Natural killer cell (primary cell): ENCODE data around the gene APRT. TPM values are rescaled to one million over a fixed set of nuclear protein-coding genes. Genes with fewer than 3 reads are reported as not detected.

ENCODE experiments used
- ATAC-seq, 3 donors: fragments of 150-1000 bp in 2 of 3; fragments of 200-7000 bp in 1 of 3; cut with Tn5 transposase; 1 replicate in 1 of 3; 2 replicates in 2 of 3; pipeline ENCODE4 v1.10.0; 2021; ENCODE audit warnings: mild to moderate bottlenecking in 2 of 3, moderate library complexity in 2 of 3
- DNase-seq, 2 donors: peaks; one replicate each; pipeline versions ENCODE4 v3.0.0 to v3.0.0-alpha.2; 2013 to 2021; ENCODE audit warnings: mixed read lengths in 1 of 2
- H3K27ac ChIP-seq: one replicate; pipeline ENCODE4 v1.5.1; 2013; ENCODE audit warnings: mild to moderate bottlenecking, low read length
- H3K27me3 ChIP-seq: one replicate; pipeline ENCODE4 v1.6.1; 2013; ENCODE audit warnings: low read length; ENCODE audit not compliant: control insufficient read depth, insufficient read depth
- H3K36me3 ChIP-seq: one replicate; pipeline ENCODE4 v1.6.1; 2013; ENCODE audit warnings: low read length; ENCODE audit not compliant: control insufficient read depth, insufficient read depth
- H3K4me1 ChIP-seq: one replicate; pipeline ENCODE4 v1.6.1; 2013; ENCODE audit warnings: low read length; ENCODE audit not compliant: control insufficient read depth, insufficient read depth
- H3K4me3 ChIP-seq: one replicate; pipeline ENCODE4 v1.5.1; 2013; ENCODE audit warnings: low read length
- H3K9me3 ChIP-seq: one replicate; pipeline ENCODE4 v1.6.1; 2013; ENCODE audit warnings: low read length; ENCODE audit not compliant: control insufficient read depth, insufficient read depth
- H3K27ac Mint-ChIP-seq, 2 donors: one replicate each; pipeline ENCODE4 v1.8.0; 2022; ENCODE audit warnings: mild to moderate bottlenecking in 2 of 2, mixed read lengths in 2 of 2, moderate library complexity in 1 of 2
- H3K27me3 Mint-ChIP-seq, 2 donors: one replicate each; pipeline ENCODE4 v1.8.0; 2022; ENCODE audit warnings: low read depth in 2 of 2, mixed read lengths in 2 of 2
- H3K36me3 Mint-ChIP-seq: one replicate; pipeline ENCODE4 v1.8.0; 2022; ENCODE audit warnings: mixed read lengths
- H3K4me1 Mint-ChIP-seq, 2 donors: one replicate each; pipeline ENCODE4 v1.8.0; 2022; ENCODE audit warnings: mixed read lengths in 2 of 2
- H3K4me3 Mint-ChIP-seq: one replicate; pipeline ENCODE4 v1.8.0; 2022; ENCODE audit warnings: mild to moderate bottlenecking, moderate library complexity, mixed read lengths
- H3K9me3 Mint-ChIP-seq, 2 donors: one replicate each; pipeline ENCODE4 v1.8.0; 2022; ENCODE audit warnings: mixed read lengths in 2 of 2
- WGBS: methylation state at CpG from one replicate; pipeline ENCODE4 v1.1.7; 2013; ENCODE audit warnings: missing lambda C conversion rate; ENCODE audit not compliant: insufficient coverage; 5-methylcytosine and 5-hydroxymethylcytosine counted together
- intact Hi-C: fragments of 100-400 bp; cut with micrococcal nuclease; formaldehyde crosslinking; loops from one replicate; pipeline ENCODE4 v1.14.2; 2022
- total RNA-seq, 4 donors: library from RNA; stranded (reverse); fragments of 120-200 nt in 1 of 4; gene quantifications; one replicate each; pipeline versions ENCODE4 v1.2.3 to v1.2.4, GENCODE V29; 2013 to 2022
- TF ChIP-seq, protein P1 (sequence below): fragments of 200-600 bp; IDR thresholded peaks from one replicate; pipeline ENCODE4 v1.8.0; 2022; ENCODE audit warnings: antibody characterized with exemption

APRT gene
- total RNA-seq, 3 donors from 2014 or later (not counting 1 experiment from before 2014, with no cell fraction given): 118 to 123 (median 120) TPM

GRCh38 chr16:88855736-88856121 lies 44.0 kb upstream of the APRT start:
- intact Hi-C loops: loop anchor here (2.0 to 5.0 kb wide), 2 partner anchors 43 to 118 kb away; no protein-coding TSS in a partner anchor
- Mint-ChIP-seq H3K4me3 (peak overlapping the region; percentile 81), H3K9me3 (no peaks in the 10 kb centered on the region), H3K27ac (peak overlapping the region; percentile 79 to 93), H3K4me1 (peaks cover 25 to 36% of the 10 kb centered on the region in 2 donors), H3K27me3 (no peaks in the 10 kb centered on the region), H3K36me3 (no peaks in the 10 kb centered on the region)
- ATAC-seq: no peak
- 92% methylated on average over 13 of the region's 13 CpGs for WGBS
- H3K4me1 ChIP-seq: peaks cover 43% of the 10 kb centered on the region
- H3K27ac ChIP-seq: peak overlapping the region; percentile 43
- TF ChIP-seq, protein P1, sequence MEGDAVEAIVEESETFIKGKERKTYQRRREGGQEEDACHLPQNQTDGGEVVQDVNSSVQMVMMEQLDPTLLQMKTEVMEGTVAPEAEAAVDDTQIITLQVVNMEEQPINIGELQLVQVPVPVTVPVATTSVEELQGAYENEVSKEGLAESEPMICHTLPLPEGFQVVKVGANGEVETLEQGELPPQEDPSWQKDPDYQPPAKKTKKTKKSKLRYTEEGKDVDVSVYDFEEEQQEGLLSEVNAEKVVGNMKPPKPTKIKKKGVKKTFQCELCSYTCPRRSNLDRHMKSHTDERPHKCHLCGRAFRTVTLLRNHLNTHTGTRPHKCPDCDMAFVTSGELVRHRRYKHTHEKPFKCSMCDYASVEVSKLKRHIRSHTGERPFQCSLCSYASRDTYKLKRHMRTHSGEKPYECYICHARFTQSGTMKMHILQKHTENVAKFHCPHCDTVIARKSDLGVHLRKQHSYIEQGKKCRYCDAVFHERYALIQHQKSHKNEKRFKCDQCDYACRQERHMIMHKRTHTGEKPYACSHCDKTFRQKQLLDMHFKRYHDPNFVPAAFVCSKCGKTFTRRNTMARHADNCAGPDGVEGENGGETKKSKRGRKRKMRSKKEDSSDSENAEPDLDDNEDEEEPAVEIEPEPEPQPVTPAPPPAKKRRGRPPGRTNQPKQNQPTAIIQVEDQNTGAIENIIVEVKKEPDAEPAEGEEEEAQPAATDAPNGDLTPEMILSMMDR: no peak
- peak in 1 of 2 donors; percentile 32 for DNase-seq
- peaks cover 16% of the 10 kb centered on the region for H3K36me3 ChIP-seq
- no peaks in the 10 kb centered on the region for H3K9me3 ChIP-seq
- no peak overlapping the region for H3K4me3 ChIP-seq
- H3K27me3 ChIP-seq: no peaks in the 10 kb centered on the region

GRCh38 chr16:88855176-88855575 lies 43.4 kb upstream of the APRT start:
- Histone ChIP-seq H3K36me3 (peaks cover 14% of the 10 kb centered on the region), H3K27ac (peak overlapping the region; percentile 21), H3K9me3 (no peaks in the 10 kb centered on the region), H3K4me3 (no peak overlapping the region), H3K27me3 (no peaks in the 10 kb centered on the region), H3K4me1 (peaks cover 43% of the 10 kb centered on the region)
- no peak for ATAC-seq
- DNase-seq: peak in 1 of 2 donors; percentile 15
- H3K27ac Mint-ChIP-seq: peak overlapping the region; percentile 70 to 79
- intact Hi-C loops: loop anchor here (5.0 kb wide), 1 partner anchor 118 kb away; no protein-coding TSS in a partner anchor
- 85% methylated on average over 7 of the region's 8 CpGs for WGBS
- H3K27me3 Mint-ChIP-seq: no peaks in the 10 kb centered on the region
- no peaks in the 10 kb centered on the region for H3K9me3 Mint-ChIP-seq
- peak overlapping the region; percentile 81 for H3K4me3 Mint-ChIP-seq
- TF ChIP-seq, protein P1: no peak
- peaks cover 25 to 36% of the 10 kb centered on the region in 2 donors for H3K4me1 Mint-ChIP-seq
- H3K36me3 Mint-ChIP-seq: no peaks in the 10 kb centered on the region

DNA sequence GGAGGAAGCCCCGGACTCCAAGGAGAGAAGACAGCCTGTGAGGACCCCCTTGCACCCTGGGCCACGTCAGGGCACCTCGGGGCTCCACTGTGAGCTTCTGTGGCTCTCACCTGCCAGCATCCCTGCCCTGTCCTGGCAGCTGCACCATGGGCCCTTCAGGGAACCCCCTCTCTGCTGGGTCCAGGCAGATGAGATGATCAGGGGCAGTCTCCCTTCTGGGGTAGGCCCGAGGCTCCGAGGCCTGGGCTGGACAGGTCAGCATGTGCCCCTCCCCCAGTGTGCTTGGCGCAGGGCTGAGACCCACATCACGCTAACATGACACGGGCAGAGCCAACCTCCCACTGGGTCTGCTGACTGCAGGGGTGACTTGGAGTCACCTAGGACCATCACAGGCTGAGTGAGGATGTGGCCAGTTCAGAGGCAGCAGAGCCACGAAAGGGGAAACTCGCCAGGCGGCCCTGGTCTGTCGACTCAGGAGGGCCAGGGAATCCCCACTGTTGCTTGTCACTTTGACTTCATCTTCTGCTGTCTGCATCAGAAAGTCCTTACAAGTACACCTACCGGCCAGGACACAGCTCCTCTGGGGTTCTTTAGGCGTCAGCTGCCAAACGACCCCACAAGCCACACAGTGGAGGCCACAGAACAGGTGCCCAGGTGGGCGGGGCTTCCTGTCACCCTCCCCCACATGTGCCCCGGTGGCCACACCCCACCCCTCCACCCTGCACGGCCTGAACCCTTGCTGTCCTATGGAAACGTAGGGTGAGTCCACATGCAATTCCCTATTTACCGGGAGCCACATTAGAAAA lies 42.8 kb upstream of the APRT start:
- intact Hi-C loops: loop anchor here (5.0 kb wide), 1 partner anchor 117 kb away; no protein-coding TSS in a partner anchor
- Mint-ChIP-seq H3K27ac (peak overlapping the region; percentile 70 to 79), H3K4me1 (peaks cover 25 to 36% of the 10 kb centered on the region in 2 donors), H3K27me3 (no peaks in the 10 kb centered on the region), H3K36me3 (no peaks in the 10 kb centered on the region), H3K4me3 (peak overlapping the region; percentile 81), H3K9me3 (no peaks in the 10 kb centered on the region)
- H3K27me3 ChIP-seq: no peaks in the 10 kb centered on the region
- peaks cover 12% of the 10 kb centered on the region for H3K36me3 ChIP-seq
- TF ChIP-seq, protein P1: no peak
- DNase-seq (peak; percentile 33 to 61), ATAC-seq (peak; percentile 9 to 27 (median 20))
- no peak overlapping the region for H3K4me3 ChIP-seq
- peaks cover 43% of the 10 kb centered on the region for H3K4me1 ChIP-seq
- H3K9me3 ChIP-seq: no peaks in the 10 kb centered on the region
- 38% methylated on average over 17 of the region's 20 CpGs for WGBS
- H3K27ac ChIP-seq: peak overlapping the region; percentile 19
